Uterus (tissue), 2 donors: ENCODE measurements around the gene SLC44A3.

Experiments used
- POLR2A ChIP-seq, 2 donors: fragments of 450-650 bp; IDR thresholded peaks; one replicate each; pipeline ENCODE4 v1.6.1; 2016; ENCODE audit warnings: antibody characterized with exemption in 2 of 2, mild to moderate bottlenecking in 1 of 2, moderate library complexity in 1 of 2
- TF ChIP-seq, protein P1 (sequence below), 4 experiments: fragments of 200-600 bp in 2 of 4; fragments of 450-650 bp in 2 of 4; sonication (generic) in 2 of 4; IDR thresholded peaks; one replicate each; pipeline ENCODE4 v1.5.1; 2016 to 2019; ENCODE audit warnings: antibody characterized with exemption in 4 of 4, mild to moderate bottlenecking in 2 of 4, moderate library complexity in 1 of 4

DNA sequence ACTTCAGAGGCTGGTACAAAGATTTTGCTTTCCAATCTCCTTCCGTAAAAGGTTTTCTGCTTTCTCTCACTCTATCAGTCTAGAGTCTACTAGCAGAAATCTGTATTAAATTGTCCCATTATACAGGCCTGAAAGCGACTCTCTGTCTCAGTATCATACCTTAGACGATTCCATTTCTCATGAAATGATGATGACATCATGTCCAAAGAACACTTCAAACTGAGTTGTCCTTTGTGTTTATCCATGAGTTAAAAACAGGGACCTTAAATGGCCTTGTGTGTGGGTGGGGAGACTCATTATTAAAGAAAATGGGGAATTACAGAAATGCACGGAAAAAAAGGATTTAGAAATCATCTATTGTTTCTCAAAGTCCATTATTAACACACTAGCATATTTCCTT lies 21.0 kb upstream of the SLC44A3 start:
- no peak for TF ChIP-seq POLR2A (IDR thresholded peaks at IDR 0.05)
- TF ChIP-seq, protein P1, sequence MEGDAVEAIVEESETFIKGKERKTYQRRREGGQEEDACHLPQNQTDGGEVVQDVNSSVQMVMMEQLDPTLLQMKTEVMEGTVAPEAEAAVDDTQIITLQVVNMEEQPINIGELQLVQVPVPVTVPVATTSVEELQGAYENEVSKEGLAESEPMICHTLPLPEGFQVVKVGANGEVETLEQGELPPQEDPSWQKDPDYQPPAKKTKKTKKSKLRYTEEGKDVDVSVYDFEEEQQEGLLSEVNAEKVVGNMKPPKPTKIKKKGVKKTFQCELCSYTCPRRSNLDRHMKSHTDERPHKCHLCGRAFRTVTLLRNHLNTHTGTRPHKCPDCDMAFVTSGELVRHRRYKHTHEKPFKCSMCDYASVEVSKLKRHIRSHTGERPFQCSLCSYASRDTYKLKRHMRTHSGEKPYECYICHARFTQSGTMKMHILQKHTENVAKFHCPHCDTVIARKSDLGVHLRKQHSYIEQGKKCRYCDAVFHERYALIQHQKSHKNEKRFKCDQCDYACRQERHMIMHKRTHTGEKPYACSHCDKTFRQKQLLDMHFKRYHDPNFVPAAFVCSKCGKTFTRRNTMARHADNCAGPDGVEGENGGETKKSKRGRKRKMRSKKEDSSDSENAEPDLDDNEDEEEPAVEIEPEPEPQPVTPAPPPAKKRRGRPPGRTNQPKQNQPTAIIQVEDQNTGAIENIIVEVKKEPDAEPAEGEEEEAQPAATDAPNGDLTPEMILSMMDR (IDR thresholded peaks at IDR 0.05) = no peak
